Measurements from ENCODE around the gene SLC12A9.
A peak's percentile ranks its signal among the peaks of the same experiment; 100 is the strongest.
"Not testable (repeated sequence)": the region's sequence is repeated elsewhere in the genome, so short reads cannot be mapped to it uniquely, and the experiment has no call there.

The SLC12A9 gene

DNA sequence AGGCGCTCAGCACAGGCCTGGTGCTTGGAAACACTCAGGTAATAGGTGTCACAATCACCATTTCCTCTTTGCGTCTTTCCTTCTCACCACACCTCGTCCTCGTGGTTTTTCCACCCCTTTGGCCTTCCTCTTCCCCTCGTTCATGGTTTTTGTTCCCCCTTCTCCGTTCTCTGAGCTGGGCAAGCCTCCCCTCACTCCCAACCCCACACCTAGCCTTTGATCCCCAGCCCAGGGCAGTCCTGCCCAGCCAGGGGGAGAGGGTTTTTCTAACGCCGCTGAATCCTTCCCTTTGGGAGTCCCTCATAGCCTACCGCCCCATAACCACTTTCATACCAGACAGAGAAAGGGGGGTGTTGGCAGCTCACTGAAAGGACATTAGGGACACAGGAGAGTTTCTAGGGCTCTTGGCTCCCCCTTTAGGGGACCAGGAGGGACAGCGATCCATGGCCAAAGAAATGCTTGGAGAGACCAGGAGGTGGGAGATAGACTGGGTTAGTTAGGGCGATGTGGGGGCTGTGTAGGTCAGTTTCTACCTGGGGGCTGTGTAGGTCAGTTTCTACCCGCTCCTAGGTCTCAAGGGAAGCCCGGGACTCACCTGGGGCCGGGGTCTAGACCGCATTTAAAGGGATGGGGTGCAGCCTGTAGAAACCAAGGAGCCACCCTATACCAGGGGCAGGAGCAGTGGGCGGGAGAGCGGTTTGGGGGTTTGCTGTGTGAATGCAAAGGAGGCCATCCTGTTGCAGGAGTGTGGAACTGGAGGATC is 26.6 kb upstream of the SLC12A9 start:
- no peak for DNase-seq (ENCODE audit: low spot score)

- DNase-seq (ENCODE audit: low spot score), result no peak
These were observed 25.8 kb upstream of the SLC12A9 start for GRCh38 chr7:100826514-100827329.

DNA sequence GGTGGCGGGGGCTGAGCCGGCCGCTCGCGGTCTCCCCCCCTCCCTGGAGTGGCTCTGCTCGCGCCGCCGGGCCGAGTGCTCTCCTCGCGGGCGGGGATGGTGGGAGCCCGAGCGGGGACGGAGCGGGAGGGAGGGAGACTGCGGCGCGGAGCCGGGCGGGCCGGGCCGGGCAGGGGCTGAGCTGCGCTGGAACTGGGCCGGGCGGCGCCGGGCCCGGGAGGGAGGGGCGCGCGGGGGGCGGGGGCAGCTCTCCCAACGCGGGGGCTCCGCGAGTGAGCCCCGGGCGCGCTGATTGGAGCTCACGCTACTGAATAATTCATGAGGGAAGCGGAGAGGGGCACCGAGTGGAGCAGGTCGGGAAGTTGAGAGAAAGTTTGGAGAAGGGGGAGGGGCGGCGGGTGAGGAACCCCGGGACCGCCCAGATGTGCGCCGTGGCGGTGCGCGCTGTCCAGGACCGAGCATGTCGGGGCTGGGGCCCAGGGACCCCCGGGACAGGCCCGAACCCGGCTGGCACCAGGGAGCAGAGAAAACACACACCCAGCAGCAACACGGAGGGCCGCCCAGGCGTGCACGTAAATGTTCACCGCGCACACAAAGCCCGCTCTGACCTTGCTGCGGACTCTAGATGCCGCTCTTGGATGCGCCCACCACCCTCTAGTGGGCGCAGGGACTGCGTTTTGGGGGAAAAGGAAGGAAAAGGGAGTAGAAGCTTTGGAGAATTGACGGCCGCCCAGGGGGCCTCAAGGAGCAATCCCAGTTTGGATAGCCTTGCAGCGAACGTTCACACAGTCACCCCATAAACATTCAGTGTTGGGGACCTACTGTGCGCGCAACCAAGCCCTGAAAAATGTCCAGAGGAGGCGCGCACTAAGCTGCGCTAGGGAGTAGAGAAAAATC is 24.9 kb upstream of the SLC12A9 start, which contains the start of gene EPHB4:
Gene EPHB4 (minus strand): TSS at position 194 of the 897 bp plus-strand sequence. CDS start 493 bp downstream, outside the sequence.
- DNase-seq (ENCODE audit: low spot score), result no peak

GRCh38 chr7:100829150-100829716 is 23.3 kb upstream of the SLC12A9 start:
- DNase-seq (ENCODE audit: low spot score), result no peak

DNA sequence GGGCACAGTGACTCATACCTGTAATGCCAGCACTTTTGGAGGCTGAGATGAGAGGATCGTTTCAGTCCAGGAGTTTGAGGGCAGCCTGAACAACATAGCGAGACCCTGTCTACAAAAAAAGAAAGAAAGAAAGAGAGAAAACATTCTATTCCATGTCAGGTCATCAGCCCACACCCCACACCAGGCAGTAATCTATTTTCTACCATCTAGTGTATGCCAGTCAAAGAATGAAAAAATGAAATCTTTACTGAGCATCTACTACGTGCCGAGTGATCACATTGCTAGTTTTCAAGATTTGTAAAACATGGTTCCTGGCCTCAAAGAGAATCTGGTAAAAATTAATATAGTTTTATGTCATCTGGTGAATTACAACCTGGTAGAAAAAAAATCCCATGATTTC is 22.1 kb upstream of the SLC12A9 start:
- no peak for DNase-seq (ENCODE audit: low spot score)

GRCh38 chr7:100832281-100832633 is 20.3 kb upstream of the SLC12A9 start:
- no peak for DNase-seq (ENCODE audit: low spot score)

DNA sequence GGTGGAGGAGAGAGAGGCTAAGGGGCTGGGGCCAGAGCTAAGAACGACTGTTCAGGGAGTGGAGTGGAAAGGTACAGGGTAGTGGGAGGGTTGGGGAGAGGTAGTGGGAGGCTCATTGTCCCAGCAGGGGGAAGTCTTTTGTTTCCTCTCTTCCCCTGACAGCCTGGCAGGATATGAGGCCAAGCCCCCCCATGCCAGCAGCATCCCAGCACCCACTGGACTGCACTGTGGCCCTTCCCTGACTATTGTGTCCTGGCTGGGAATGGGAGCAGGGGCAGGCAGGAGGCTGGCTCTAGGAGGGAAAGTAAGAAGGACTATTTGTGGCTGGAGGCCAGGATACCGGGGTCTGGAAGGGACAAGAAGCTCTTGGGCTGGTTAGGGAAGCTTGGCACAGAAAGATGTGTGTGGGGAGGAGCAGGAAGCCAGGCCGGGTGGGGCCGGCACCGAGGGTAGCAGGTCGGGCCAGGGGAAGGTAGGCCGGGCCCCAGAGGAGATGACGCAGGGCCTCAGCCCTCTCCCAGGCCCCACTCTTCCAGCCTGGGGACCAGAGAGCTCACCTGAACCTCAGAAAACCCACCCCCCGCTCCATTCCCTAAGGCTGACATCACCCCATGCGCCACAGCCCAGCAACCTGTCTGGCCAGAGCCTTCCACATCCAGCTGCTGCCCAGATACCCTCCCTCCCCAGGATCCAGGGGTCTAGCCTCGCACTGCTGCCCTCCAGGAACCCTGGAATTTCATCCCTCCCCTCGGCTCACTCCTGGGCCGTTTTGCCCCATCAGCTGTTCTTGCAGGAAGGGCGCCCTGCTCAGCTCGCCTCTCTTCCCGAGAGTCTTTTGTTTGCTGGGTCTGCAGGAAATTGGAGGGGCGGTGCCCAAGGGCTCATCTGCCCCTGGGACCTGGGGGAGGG is 16.4 kb upstream of the SLC12A9 start:
- no peak for DNase-seq (ENCODE audit: low spot score)

DNA sequence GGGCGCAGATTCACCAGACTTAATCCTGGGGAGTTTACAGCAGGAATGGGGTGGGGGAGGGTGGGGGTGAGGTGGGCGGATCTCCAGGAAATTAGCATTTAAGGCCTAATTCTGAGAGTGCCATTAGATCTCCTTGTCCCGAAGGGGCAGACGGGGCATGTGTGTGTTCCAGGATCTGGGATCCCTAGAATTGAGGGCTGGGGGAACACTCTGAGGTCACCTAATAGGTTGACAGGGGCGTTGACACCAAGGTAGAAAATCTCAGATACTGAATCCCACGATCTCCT is 15.8 kb upstream of the SLC12A9 start:
- no peak for DNase-seq (ENCODE audit: low spot score)

DNA sequence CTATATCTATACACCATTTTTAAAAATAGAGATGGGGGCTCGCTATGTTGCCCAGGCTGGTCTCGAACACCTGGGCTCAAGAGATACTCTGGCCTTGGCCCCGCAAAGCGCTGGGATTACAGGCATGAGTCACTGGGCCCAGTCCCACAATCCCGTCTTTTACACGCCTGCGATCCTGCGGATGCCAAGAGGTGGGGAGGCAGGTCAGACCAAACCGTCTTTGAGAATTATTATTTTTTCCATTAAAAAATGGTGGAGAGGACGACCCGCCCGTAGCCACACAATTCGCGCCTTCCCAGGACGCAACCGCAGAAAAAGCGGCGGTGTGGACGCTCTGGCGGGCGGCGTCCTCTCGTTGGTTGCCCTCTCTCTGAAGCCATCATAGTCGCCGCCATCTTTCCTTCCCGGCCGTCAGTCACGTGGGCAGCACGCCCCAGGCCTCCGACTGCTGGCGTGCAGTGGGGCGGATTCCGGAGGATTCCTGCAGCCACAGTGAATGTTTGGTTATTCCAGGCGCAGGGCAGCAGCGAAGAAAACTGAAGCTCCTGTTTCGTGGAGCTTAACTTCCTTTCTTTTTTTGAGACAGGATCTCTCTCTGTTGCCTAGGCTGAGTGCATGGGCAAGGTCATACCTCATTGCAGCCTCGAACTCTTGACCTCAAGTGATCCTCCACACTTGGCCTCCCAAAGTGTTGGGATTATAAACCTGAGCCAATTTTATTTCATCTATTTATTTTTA is 15.2 kb upstream of the SLC12A9 start:
- peak; percentile 82 for DNase-seq (ENCODE audit: low spot score)

DNA sequence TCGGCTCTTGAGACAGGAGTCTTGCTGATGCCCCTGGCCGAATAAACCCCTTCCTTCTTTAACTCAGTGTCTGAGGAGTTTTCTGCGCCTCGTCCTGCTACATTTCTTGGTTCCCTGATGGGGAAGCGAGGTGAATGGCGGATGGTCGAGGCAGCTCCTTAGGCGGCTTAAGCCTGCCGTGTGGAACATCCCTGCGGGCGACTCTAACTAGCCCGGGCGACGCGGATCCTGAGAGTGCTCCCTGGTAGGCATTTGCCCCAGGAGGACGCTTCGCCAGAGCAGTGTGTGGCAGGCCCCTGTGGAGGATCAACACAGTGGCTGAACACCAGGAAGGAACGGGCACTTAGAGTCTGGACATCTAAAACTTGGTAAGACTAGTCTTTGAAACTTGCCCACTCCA is 13.2 kb upstream of the SLC12A9 start:
- DNase-seq (ENCODE audit: low spot score), result no peak

DNA sequence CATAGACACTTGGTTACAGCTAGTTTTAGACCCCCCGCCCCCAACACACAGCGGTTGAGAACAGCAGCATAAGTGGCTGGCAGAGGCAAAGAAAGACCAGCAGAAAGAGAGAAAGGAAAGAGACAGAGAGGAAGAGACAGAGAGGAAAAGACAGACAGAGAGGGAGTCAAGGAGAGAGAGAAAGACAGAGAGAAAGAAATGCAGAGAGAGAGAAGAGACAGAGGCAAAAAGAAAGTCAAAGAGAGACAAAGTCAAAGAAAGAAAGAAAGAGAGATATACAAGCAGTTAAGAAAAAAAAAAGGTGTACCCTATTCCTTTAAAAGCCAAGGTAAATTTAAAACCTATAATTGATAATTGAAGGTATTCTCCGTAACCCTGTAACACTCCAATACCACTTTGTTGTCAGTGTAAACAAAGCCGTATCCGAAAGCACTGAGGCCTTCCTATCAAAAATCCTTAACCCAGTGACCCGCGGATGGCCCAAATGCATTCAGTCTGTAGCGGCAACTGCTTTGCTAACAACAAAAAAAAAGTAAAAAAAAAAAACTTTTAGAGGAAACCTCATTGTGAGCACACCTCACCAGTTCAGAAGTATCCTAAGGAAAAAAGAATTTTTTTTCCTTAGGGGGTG is 11.9 kb upstream of the SLC12A9 start:
- no peak for DNase-seq (ENCODE audit: low spot score)

DNA sequence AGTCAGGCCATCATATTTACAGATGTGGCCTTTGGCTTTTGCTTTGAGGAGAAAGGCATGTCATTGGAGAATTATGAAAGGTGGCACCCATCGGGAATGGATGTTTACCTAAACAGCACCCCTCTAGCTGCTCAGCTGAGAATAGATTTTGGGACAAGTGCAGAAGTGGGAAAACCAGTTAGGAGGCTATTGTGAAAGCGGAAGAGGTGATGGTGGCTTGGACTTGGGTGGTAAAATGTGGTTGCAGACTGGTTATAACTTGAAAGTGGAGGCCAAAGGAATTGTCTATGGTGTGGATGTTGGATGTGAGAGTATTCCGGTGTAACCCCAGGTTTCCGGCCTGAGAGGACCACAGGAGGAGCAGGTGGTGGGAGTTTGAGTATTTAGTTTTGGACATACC is 5.2 kb upstream of the SLC12A9 start:
- DNase-seq (ENCODE audit: low spot score), result no peak

DNA sequence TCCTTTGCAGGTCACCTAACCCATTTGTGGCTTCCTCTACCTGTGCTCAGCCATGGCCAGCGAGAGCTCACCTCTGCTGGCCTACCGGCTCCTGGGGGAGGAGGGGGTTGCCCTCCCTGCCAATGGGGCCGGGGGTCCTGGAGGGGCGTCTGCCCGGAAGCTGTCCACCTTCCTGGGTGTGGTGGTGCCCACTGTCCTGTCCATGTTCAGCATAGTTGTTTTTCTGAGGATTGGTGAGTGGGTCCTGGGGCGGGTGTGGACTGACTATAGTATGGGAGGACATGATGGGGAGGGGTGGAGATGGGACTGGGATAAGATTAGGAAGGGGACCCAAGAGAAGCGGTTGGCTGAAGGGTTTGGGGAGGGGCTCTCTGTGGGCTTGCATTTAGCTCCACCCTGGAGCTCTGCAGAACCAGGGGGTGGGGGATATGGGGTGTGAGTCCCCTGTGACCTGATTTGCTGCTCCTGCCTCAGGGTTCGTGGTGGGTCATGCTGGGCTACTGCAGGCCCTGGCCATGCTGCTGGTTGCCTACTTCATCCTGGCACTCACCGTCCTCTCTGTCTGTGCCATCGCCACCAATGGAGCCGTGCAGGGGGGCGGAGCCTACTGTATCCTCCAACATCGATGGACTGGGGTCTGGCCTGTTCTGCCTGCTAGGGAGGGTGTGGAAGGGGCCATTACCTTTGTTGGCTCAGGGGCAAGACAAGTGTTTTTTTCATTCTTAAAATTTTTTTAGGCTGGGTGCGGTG is 1.8 kb downstream of the SLC12A9 start:
- no peak for DNase-seq (ENCODE audit: low spot score)

DNA sequence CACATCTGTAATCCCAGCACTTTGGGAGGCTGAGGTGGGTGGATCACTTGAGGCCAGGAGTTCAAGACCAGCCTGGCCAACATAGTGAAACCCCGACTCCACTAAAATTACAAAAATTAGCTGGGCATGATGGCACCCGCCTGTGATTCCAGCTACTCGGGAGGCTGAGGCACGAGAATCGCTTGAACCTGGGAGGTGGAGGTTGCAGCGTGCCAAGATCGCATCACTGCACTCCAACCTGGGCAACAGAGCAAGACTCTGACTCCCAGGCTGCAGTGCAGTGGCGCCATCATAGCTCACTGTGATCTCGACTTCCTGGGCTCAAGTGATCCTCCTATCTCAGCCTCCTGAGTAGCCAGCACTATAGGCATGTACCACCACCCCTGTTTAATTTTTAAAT is 2.4 kb downstream of the SLC12A9 start:
- not testable (repeated sequence) for DNase-seq (ENCODE audit: low spot score)

DNA sequence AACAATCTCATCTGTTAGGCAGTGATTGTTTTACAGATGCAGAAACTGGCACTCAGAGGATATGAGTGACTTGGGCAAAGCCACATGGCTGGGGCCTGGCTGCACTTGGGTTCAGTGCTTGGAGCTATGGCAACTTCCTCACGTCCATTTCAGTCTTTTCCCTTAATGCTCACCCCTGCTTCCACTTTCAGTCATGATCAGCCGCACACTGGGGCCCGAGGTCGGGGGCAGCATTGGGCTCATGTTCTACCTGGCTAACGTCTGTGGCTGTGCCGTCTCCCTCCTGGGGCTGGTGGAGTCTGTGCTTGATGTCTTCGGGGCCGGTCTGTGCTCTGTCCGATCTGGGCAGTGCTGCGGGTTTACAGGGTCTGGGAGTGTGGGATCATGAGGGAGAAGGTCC is 3.0 kb downstream of the SLC12A9 start:
- no peak for DNase-seq (ENCODE audit: low spot score)

GRCh38 chr7:100856871-100857282 is 4.4 kb downstream of the SLC12A9 start:
- DNase-seq (ENCODE audit: low spot score), result no peak

DNA sequence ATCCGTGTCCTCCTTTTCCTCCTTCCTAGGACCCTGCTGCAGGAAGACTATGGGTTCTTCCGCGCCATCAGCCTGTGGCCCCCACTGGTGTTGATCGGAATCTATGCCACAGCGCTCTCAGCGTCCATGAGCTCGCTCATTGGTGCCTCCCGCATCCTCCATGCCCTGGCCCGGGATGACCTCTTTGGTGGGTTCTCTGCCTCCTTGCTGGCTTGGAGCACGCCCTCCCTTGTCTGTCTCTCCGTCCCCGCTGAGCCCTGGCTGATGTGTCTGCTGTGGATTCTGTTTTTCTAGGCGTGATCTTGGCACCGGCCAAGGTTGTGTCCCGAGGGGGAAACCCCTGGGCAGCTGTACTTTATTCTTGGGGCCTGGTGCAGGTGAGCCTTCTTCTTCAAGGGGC is 7.3 kb downstream of the SLC12A9 start:
- no peak for DNase-seq (ENCODE audit: low spot score)

DNA sequence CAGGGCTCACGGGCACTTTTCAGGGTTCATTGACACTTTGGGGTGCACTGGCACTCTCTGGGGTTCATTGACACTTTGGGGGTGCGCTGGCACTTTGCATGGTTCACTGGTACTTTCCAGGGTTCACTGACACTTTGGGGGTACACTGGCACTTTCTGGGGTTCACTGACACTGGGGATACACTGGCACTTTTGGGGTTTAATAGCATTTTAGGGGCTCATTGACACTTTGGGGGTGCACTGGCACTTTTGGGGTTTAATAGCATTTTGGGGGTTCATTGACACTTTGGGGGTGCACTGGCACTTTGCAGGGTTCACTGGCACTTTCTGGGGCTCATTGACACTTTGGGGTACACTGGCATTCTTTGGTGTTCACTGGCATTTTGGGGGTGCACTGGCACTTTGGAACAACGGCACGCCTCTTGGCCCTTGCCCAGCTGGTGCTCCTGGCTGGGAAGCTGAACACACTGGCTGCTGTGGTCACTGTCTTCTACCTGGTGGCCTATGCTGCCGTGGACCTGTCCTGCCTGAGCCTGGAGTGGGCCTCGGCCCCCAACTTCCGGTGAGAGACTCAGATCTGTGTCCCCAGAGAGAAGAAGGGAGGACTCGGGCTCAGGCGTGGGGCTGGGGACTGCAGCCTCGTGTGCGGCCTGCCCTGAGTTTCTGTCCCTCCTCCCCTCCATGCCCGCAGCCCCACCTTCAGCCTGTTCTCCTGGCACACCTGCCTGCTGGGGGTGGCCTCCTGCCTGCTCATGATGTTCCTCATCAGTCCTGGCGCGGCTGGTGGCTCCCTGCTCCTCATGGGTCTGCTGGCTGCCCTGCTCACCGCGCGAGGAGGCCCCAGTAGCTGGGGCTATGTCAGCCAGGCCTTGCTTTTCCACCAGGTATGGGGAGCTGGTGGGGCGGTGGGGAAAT is 8.4 kb downstream of the SLC12A9 start:
- no peak for DNase-seq (ENCODE audit: low spot score)

Measured in CD4-positive, alpha-beta T cell treated with Interleukin-15 for 4 hours (primary cell).